ENCODE data around the gene DNAL1.

DNA sequence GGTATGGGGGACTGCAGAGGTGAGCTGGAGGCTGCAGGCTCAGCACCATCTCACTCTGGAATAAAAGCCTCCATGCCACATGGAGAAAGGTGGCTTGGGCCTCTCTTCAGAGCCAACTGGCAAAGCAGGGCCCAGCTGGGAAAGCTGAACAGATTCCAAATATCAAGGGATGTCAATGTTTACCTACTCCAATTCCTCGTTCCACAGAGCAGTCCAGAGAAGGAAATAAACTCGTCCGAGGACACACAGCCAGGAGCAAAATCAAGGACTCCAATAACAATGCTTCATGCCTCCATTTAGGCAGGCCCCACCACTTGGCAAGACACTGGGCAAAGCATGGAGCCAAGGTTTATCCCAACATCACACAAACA is 105.7 kb downstream of the DNAL1 start:
- TF ChIP-seq, protein P1, sequence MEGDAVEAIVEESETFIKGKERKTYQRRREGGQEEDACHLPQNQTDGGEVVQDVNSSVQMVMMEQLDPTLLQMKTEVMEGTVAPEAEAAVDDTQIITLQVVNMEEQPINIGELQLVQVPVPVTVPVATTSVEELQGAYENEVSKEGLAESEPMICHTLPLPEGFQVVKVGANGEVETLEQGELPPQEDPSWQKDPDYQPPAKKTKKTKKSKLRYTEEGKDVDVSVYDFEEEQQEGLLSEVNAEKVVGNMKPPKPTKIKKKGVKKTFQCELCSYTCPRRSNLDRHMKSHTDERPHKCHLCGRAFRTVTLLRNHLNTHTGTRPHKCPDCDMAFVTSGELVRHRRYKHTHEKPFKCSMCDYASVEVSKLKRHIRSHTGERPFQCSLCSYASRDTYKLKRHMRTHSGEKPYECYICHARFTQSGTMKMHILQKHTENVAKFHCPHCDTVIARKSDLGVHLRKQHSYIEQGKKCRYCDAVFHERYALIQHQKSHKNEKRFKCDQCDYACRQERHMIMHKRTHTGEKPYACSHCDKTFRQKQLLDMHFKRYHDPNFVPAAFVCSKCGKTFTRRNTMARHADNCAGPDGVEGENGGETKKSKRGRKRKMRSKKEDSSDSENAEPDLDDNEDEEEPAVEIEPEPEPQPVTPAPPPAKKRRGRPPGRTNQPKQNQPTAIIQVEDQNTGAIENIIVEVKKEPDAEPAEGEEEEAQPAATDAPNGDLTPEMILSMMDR (IDR thresholded peaks at IDR 0.05; ENCODE audit: borderline replicate concordance, extremely low read depth, low read length, poor library complexity, severe bottlenecking) = no peak
- no peak for TF ChIP-seq EZH2 (IDR thresholded peaks at IDR 0.05; ENCODE audit: borderline replicate concordance, low read depth, low read length, severe bottlenecking)
